ENCODE results near the gene WDR75.
A peak's percentile ranks its signal among the peaks of the same experiment; 100 is the strongest.
"Not testable (repeated sequence)": the region's sequence is repeated elsewhere in the genome, so short reads cannot be mapped to it uniquely, and the experiment has no call there.

Gene WDR75

GRCh38 chr2:189424961-189425360 lies 16.3 kb upstream of the WDR75 start:
- no peak for DNase-seq (ENCODE audit: low read depth)
- TF ChIP-seq, protein P1, sequence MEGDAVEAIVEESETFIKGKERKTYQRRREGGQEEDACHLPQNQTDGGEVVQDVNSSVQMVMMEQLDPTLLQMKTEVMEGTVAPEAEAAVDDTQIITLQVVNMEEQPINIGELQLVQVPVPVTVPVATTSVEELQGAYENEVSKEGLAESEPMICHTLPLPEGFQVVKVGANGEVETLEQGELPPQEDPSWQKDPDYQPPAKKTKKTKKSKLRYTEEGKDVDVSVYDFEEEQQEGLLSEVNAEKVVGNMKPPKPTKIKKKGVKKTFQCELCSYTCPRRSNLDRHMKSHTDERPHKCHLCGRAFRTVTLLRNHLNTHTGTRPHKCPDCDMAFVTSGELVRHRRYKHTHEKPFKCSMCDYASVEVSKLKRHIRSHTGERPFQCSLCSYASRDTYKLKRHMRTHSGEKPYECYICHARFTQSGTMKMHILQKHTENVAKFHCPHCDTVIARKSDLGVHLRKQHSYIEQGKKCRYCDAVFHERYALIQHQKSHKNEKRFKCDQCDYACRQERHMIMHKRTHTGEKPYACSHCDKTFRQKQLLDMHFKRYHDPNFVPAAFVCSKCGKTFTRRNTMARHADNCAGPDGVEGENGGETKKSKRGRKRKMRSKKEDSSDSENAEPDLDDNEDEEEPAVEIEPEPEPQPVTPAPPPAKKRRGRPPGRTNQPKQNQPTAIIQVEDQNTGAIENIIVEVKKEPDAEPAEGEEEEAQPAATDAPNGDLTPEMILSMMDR (IDR thresholded peaks at IDR 0.05; ENCODE audit: control insufficient read depth, extremely low read depth, insufficient read depth), result no peak
- H3K4me3 ChIP-seq (ENCODE audit: low read depth, low read length), result no peak overlapping the region

DNA sequence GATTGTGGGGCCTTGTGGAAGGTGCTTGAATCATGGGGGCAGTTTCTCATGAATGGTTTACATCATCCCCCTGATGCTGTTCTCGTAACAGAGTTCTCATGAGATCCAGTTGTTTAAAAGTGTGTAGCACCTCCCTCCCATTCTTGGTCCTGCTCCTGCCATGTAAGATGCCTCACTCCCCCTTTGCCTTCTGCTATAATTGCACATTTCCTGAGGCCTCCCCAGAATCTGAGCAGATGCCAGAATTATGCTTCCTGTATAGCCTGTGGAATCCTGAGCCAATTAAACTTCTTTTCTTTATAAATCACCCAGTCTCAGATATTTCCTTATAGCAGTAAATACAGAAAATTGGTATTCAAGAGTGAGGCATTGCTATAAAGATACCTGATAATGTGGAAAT lies 15.6 kb upstream of the WDR75 start:
- H3K4me3 ChIP-seq (ENCODE audit: low read depth, low read length), result no peak overlapping the region
- TF ChIP-seq, protein P1 (IDR thresholded peaks at IDR 0.05; ENCODE audit: control insufficient read depth, extremely low read depth, insufficient read depth), result no peak
- DNase-seq (ENCODE audit: low read depth), result no peak

DNA sequence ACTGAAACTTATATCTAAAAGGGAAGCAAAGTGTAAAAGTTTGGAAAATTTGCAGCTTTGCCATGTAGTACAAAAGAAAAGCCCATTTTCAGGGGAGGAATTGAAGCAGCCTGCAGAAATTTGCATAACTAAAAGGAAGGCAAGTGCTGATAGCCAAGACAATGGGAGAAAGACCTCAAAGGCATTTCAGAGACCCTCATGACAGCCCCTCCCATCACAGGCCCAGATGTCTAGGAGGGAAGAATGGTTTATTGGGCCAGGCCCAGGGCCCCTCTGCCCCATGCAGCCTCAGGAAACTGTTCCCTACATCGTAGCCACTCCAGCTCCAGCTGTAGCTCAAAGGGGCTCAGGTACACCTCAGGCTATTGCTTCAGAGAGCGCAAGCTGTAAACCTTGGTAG lies 14.4 kb upstream of the WDR75 start:
- H3K4me3 ChIP-seq (ENCODE audit: low read depth, low read length), result no peak overlapping the region
- DNase-seq (ENCODE audit: low read depth), result no peak
- TF ChIP-seq, protein P1 (IDR thresholded peaks at IDR 0.05; ENCODE audit: control insufficient read depth, extremely low read depth, insufficient read depth), result no peak

GRCh38 chr2:189427872-189428271 lies 13.4 kb upstream of the WDR75 start:
- TF ChIP-seq, protein P1 (IDR thresholded peaks at IDR 0.05; ENCODE audit: control insufficient read depth, extremely low read depth, insufficient read depth), result no peak
- no peak for DNase-seq (ENCODE audit: low read depth)
- H3K4me3 ChIP-seq (ENCODE audit: low read depth, low read length), result no peak overlapping the region

- not testable (repeated sequence) for DNase-seq (ENCODE audit: low read depth); H3K4me3 ChIP-seq (ENCODE audit: low read depth, low read length)
Measured at GRCh38 chr2:189430448-189430847, 10.8 kb upstream of the WDR75 start.

DNA sequence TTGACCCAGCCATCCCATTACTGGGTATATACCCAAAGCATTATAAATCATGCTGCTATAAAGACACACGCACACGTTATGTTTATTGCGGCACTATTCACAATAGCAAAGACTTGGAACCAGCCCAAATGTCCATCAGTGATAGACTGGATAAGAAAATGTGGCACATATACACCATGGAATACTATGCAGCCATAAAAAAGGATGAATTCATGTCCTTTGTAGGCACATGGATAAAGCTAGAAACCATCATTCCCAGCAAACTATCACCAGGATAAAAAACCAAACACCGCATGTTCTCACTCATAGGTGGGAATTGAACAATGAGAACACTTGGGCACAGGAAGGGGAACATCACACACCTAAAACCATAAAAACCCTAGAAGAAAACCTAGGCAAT lies 5.5 kb upstream of the WDR75 start:
- H3K4me3 ChIP-seq (ENCODE audit: low read depth, low read length); DNase-seq (ENCODE audit: low read depth): not testable (repeated sequence)

- no peak for DNase-seq (ENCODE audit: low read depth)
- TF ChIP-seq, protein P1 (IDR thresholded peaks at IDR 0.05; ENCODE audit: control insufficient read depth, extremely low read depth, insufficient read depth), result no peak
- no peak overlapping the region for H3K4me3 ChIP-seq (ENCODE audit: low read depth, low read length)
Measured at GRCh38 chr2:189437926-189438325, 3.3 kb upstream of the WDR75 start.

- TF ChIP-seq, protein P1 (IDR thresholded peaks at IDR 0.05; ENCODE audit: control insufficient read depth, extremely low read depth, insufficient read depth), result no peak
- peak overlapping the region; percentile 87 for H3K4me3 ChIP-seq (ENCODE audit: low read depth, low read length)
- no peak for DNase-seq (ENCODE audit: low read depth)
Measured at GRCh38 chr2:189439342-189439741, 1.9 kb upstream of the WDR75 start.

All from LNCaP clone FGC (cell line).